ENCODE data around the gene KRTAP5-9.

DNA sequence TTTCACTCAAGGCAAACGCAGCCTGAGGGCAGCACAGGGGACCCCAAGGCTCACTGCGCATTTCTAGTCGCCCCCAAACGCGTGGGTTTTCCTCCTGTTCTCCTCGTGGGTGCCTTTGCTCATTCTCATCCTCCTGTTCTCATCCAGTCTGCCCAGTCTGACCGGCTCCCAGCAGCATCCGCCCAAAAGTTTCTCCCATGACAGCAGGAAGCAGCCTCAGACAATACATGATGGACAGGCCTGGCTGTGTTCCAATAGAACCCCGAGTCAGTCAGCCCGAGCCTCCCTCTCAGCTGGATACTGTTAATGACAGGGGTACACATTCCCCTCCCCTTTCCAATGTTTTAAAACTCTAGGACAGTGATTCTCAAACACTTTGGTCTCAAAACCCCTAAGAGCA is 43.7 kb upstream of the KRTAP5-9 start:
- TF ChIP-seq, protein P1, sequence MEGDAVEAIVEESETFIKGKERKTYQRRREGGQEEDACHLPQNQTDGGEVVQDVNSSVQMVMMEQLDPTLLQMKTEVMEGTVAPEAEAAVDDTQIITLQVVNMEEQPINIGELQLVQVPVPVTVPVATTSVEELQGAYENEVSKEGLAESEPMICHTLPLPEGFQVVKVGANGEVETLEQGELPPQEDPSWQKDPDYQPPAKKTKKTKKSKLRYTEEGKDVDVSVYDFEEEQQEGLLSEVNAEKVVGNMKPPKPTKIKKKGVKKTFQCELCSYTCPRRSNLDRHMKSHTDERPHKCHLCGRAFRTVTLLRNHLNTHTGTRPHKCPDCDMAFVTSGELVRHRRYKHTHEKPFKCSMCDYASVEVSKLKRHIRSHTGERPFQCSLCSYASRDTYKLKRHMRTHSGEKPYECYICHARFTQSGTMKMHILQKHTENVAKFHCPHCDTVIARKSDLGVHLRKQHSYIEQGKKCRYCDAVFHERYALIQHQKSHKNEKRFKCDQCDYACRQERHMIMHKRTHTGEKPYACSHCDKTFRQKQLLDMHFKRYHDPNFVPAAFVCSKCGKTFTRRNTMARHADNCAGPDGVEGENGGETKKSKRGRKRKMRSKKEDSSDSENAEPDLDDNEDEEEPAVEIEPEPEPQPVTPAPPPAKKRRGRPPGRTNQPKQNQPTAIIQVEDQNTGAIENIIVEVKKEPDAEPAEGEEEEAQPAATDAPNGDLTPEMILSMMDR (optimal IDR thresholded peaks at IDR 0.05 in 1 of 3, IDR thresholded peaks at IDR 0.05 in 1 of 3, conservative IDR thresholded peaks at IDR 0.05 in 1 of 3; ENCODE audit: extremely low read depth in 1 of 3, insufficient read depth in 2 of 3, low read length in 3 of 3), result no peak
- TF ChIP-seq EZH2 (IDR thresholded peaks at IDR 0.05; ENCODE audit: low read length), result no peak

All from keratinocyte (primary cell).